GM19468 (cell line): ENCODE results near the gene SEMA4D.
"Not testable (repeated sequence)": the region's sequence is repeated elsewhere in the genome, so short reads cannot be mapped to it uniquely, and the experiment has no call there.

Experiments used
- ATAC-seq: cut with Tn5 transposase; IDR thresholded peaks from one replicate; pipeline ENCODE4 v1.9.1; 2021; ENCODE audit warnings: mild to moderate bottlenecking, moderate library complexity, moderate number of reproducible peaks; ENCODE audit not compliant: unreplicated experiment; ENCODE audit errors: extremely low read depth

SEMA4D gene

DNA sequence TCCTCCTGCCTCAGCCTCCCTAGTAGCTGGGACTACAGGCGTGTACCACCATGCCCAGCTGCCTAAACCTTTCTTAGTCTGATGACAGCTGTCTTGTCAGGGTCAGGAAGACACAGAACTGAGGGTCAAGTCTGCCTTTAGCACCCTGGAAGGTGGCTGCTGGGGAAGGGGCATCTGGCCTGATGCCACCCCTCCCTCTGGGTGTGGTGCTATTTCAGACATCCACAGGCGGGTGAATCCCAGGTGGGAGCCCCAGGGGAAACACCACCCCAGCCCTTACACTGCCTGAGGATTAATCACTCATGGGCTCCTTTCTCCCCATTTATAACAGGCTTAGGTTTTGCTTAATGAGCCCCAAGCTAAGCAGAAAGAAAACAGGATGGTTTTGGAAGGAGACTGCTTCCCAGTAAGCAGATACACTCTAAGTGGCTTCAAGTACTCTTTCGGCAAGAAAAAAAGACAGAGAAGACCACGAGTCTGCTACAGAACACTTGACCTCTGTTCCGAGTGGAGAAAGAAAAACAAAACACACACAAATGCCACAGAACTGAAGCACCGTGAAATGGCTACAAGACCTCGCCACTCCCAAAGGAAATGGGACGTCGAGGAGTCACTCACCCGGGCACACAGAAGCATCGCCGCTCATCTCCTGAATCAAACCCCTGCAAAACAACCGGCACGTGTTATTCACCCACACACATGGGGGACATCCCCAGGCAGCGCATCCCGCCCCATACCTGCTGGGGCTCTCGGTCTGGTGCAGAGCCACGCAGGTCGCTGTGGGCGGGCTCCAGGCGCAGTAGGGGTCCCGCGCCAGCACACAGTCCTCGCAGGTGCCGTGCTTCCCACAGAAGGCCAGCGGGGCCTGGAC, 117.2 kb downstream of the SEMA4D start:
- no peak for ATAC-seq

DNA sequence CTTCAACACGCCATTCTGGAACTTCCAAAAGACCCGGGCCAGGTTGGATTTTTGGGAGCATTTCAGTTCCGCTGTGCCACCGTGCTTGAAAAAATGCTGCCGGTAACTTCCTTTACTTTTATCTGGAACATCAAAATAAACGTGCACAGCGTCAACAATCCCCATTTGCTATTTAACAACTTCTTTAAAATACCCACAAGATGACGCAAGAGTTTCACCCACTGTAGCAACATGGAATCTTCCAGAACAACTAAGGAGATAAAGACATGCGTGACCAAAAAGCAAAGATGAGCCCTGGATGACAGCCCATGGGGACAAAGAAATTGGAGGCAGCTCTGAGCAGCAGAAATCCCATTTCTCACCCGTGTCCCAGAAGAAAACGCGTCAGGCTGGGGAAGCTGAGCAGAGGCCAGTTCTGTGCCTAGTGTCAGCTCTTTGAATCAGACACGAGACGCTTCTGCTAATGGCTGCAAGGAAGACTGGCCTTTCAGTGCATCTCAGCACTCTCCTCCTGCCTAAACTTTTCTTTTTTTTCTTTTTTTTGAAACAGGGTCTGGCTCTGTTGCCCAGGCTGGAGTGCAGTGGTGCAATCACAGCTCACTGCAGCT, 118.3 kb downstream of the SEMA4D start:
- ATAC-seq = no peak

DNA sequence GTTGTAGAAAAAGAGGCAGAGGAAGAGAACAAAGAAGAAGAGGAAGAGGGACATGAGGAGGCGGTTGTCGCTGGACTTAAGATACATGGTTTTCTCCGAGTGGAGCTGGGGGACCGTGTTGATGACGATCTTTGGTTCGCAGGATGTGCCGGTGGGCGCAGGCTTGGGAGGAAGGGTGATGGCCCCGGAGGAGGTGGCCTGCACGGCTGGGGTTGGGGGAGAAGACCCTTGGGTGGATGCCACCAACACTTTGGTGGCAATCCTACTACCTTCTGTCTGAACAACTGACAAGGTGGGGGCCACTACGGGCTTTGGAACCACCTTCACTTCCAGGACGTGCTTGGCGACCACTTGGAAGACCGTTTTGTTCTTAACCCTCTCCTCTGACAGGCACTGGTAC, 118.9 kb downstream of the SEMA4D start:
- no peak for ATAC-seq

DNA sequence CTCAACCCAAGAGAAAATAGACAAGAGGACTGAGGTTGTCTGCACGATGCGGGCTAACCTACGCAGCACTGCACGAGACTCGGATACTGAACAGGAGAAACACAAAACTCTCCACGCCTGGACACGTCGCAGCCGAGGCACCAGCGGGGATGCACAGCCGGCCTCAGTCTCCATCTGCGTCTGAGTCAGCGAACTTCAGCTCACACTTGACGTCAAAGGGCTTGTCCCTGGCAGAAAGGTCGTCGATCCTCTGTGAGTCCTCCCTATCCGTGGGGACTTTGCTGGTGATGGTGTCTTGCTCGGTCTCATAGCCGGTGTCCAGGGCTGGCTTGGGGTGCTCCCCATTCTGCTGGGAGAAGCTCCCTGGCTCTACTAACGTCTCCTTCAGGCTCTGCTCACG, 119.4 kb downstream of the SEMA4D start:
- no peak for ATAC-seq

DNA sequence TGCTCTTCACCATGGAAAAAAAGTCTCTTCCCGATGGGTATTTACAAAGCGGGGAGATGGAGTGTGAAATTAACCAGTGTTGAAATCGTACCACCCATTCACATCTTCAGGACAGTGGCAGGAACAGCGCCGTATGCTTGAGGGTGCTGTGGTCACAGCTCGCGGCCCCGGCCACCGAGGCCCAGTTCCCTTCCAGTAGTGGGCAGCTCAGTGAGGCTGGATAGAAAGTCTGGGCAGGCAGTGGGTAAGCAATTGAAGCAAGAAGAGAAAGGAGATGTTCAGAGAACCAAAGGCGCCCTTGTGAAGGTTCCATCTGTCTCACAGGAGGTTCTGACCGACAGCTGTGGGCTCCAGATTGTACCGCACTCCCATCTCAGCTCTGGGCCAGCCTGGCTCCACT, 120.5 kb downstream of the SEMA4D start:
- ATAC-seq = no peak

DNA sequence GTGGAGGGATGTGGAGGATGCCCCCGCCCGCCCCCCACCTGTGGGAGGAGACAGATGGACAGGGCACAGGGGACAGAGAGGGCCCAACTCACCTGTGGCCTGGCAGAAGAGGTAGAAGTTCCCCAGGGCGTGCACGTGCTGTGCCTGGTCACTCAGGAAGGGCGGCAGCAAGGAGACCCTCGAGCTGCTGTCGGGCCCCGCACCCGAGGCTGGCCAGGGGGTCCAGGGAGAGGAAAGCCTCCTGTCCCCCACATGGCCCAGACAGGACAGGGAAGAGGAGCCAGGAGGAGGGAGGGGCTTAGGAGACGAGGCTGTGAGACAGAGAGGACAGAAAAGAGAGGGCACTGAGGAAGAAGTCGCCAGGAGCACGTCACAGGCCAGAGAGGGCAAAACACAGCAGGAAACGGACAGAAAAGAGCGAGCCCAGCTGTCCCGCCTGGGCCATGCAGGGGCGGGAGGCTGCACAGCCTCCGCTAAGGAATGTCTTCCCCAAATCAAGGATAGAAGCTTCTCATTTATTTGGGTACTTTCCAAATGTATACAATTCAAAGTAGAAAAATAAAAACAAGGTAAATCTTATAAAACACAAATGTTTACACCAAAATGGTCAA, 121.1 kb downstream of the SEMA4D start:
- ATAC-seq = no peak

DNA sequence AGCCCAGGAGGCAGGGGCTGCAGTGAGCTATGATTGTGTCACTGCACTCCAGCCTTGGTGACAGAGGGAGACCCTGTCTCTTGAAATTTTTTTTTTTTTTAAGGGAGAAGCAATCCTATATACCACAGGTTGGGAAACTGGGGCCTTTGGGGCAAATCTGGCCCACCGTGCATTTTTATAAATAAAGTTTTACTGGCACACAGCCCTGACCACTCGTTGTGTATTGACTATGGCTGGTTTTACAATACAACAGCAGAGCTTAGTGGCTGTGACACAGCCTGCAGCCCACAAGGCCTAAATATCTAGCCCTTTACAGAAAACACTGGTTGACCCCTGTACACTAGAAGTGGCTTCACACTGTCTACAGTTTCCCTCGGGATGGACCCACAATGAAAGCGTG, 121.6 kb downstream of the SEMA4D start:
- ATAC-seq = no peak

DNA sequence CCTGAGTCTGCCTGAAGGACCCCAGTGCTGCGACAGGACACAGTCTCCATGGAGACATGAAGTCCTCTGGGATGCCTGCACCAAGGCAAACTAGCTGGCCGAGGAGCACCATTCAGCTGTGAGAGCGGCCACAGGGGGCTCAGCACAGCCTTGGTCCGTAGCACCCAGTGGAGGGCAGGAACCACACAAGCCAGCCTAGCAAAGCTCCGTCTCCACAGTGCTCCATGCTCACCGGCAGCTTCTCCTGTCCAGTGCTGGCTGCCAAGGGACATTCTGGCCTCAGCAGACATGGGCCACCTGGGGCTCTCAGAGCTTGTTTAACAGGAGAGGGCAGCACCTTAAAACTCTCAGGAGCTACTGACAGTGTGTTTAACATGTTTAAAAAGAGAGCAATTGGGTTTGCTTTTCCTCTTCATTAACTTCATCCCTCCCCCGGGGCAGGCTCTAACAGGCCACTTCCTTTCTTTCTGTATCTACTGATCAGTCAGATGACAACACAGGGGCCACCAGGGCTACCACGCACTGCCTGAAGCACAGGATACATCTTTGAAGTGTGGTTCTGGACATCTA, 122.6 kb downstream of the SEMA4D start:
- ATAC-seq = no peak

DNA sequence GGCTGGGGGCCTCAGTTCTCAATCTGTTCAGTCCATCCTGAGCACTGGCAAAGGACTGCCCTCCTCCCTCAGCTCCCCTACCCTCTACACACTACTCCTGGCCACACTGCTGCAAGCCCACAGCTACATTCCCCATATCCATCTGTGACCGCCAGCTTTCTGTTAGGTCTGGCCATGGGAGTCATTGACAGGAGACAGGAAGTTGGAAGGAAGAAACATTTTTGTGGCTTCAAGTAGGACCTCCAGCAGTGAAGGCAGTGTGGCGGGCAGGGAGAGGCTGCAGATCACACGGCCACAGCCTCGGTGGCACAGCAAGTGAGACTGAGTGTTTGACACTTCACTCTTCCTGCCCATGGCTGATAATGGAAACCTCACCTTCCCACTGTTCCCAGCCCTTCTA, 123.7 kb downstream of the SEMA4D start:
- ATAC-seq = no peak

DNA sequence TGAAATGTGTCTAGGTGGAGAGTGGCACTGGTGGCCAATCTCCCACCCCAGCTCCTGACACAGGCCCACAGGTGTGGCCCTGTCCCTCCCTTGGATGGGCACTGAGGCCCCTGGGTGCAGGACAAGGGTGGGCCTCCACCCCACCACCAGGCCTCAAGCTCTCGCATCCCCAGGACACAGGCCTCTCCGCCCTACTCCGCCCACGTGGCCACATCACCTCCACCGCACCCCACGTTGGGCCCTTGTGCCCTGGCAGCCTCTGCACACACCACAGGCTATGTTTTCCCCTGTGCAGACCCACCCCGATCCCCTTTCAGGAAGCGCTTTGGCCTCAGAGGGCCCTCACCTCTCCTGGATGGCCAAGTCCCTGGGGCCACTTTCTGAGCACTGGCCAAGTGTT, 124.9 kb downstream of the SEMA4D start:
- ATAC-seq = no peak

DNA sequence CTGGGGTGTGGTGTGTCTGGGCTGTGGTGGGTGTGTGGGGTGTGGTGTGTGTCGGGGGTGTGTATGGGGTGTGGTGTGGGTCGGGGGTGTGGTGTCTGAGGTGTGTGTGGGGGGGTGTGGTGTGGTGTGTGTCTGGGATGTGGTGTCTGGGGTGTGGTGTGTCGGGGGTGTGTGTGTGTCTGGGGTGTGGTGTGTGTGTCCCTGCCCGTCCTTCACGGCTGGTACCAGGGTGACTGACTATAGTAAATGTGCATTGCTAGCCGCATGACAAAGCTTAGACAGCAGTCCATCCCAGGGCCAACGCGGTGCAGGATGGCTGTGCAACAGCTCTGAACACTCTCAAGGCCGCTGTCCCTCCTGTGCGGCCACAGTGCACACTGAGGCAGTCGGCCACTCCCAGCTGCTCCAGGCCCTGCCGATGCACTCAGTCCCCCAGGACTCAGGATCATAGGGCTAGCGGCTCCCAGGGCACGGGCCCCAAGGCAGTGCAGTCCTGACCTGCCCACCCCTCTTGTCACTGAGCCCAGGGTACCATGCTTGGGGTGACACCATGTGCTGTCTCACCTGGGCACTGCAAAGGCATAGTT, 125.6 kb downstream of the SEMA4D start:
- ATAC-seq = no peak

DNA sequence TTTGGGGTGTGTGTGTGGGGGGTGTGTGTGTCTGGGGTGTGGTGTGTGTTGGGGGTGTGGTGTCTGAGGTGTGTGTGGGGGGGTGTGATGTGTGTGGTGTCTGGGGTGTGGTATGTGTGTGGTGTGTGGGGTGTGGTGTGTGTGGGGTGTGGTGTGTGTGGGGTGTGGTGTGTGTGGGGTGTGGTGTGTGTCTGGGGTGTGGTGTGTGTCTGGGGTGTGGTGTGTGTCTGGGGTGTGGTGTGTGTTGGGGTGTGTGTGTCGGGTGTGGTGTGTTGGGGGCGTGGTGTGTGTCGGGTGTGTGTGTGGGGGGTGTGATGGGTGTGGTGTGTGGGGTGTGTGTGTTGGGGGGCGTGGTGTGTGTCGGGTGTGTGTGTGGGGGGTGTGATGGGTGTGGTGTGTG, 126.1 kb downstream of the SEMA4D start:
- not testable (repeated sequence) for ATAC-seq

DNA sequence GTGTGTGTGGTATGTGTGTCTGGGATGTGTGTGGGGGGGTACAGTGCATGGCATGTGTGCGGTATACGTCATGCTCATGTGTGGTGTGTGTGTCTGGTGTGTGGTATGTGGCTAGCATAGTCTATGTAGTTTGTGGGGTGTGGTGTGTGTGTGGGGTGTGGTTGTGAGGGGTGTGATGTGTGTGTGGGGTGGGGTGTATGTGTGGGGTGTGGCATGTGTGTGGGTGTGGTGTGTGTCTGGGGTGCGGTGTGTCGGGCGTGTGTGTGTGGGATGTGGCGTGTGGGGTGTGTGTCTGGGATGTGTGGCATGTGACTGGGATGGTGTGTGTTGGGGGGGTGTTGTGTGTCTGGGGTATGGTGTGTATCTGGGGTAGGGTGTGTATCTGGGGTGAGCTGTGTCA, 127.3 kb downstream of the SEMA4D start:
- ATAC-seq = no peak

DNA sequence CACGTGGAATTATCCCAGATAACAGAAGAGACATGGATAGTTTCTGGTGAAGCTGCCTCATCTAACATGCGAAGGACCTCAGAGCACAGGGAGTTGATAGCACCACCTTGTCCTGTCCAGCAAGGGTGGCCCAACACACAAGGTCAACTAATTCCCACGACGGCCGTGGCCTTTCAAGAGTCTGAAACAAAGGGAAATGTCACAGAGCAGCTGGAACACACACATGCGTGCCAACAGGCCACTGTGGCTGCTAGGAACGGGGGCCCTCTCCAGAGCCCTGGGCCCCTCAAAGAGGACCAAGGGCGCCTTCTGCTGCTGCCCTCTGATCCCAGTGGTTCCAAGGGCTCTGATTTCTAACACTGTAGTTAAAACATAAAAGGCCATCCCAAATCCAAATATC, 128.9 kb downstream of the SEMA4D start:
- ATAC-seq = no peak

DNA sequence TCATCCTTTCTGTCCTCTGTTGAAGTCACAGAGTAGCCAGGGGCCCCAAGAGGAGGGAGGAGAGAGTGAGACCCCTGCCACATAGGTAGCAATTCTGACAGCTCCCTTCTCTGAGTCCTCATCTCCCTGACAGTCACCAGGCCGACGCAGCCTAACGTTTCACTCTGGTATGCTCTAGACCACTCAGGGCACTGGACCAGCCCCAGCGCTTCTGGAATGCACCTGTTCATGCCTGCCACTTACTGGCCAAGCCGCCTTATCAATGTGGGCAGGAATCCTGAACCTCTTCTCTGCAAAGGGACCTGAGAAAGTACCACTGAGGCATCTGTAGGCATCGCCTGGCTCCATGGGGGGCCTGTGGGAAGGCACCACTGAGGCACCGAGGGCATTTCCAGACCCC, 129.4 kb downstream of the SEMA4D start:
- ATAC-seq = no peak

DNA sequence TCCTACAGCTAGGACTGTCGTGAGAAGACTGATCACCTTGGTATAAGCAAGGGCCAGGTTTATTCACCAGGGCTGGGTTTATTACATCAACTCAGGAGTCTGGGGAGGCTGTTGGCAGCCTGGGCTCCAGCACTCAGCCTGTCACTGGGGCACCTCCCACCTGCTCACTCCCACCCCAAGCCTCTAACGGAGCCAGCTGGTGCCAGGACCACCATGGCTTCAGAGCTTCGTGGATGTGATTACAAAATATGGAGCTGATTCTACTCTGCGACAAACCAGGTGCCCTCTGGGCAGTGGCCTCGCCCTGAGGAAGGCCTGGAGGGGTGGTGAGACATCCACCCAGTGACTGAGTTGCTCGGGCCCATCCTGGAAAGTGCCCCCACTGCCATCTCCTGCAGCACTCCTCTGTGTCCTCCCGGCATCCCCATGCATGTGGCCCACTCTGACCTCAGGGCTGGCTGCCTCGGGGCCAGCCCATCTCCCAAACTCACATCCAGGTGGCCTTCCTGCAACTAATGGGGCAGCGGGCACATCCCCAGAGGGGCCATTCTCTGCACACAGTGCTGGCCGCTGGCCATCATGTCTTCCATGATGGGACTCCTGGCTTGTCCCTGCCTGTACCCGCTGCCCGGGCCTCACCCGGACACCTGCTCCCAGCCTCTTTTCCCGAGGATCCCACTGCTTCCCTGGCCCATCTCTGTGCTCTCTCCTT, 130.0 kb downstream of the SEMA4D start:
- no peak for ATAC-seq

DNA sequence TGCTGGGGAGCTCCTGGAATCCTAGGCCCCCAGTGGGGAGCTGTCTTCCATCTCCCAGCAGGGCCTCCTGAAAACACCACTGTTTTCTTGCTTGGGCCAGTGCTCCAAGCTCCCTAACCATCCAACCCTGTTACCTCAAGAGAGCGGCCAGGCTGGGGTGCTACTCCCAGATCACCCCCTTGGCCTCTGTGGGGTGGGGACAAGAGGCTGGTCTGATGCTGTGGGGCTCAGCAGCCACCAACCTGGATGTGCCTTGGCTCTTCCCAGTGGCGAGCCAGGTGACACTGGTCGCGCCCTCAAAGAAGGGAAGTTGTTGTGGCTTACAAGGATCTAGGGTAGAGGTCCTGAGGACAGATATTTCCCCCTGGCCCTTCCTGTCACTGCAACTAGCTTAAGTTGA, 130.6 kb downstream of the SEMA4D start:
- ATAC-seq = no peak

DNA sequence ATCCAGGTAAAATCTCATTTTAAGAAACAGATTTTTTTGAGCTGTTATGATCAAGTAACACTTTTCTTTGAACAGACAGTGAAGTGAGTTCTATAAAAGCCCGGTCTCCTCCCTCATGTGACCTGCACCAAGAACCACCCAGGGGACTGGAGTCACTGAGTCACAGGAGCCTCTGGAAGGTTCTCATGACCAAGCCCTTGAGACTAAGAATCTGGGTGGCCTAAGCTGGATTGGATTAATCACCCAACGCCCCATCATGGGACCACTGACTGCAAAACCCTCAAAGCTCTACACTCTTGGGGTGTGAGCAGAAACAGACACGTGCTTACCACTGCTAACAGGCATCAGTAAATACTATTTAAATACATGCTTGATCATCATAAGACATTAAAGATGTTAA, 131.2 kb downstream of the SEMA4D start:
- ATAC-seq = no peak

DNA sequence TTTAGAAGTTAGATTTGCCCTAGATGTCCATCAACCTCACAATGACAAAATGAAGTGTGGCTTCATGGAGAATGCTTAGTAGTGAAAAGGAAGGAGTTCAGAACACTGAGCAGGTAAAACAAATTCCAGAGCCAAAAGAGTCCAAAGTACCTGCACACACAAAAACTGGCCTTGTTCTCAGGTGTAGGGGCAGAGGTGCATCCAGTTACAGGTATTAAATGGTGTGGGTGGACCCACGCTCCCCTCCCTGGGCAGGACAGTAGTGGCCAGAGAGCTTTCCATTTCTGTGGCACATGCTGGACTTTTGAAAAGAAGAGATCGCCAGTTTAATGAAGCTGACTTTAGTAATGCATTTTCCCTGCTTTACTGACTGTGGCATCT, 132.4 kb downstream of the SEMA4D start:
- no peak for ATAC-seq
